NCI-H2196 (cell line): ENCODE measurements around the gene CDK6.
"Not testable (repeated sequence)": the region's sequence is repeated elsewhere in the genome, so short reads cannot be mapped to it uniquely, and the experiment has no call there.

Source experiments
- DNase-seq: peaks from one replicate; lab custom pipeline; 2025; ENCODE audit not compliant: unreplicated experiment; lab: John Stamatoyannopoulos, UW

Gene CDK6

DNA sequence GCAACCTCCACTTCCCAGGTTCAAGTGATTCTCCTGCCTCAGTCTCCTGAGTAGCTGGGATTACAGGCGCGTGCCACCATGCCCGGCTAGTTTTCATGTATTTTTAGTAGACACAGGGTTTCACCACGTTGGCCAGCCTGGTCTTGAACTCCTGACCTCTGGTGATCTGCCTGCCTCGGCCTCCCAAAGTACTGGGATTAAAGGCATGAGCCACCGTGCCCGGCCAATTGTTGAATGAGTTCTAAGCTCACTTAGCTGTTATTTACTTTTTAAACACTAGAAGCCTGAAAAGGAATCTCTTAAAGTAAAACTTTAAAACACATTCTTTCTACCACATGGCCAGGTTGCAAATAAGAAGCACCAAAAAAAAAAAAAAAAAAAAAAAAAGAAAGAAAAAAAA is 231.9 kb downstream of the CDK6 start:
- DNase-seq, result not testable (repeated sequence)

DNA sequence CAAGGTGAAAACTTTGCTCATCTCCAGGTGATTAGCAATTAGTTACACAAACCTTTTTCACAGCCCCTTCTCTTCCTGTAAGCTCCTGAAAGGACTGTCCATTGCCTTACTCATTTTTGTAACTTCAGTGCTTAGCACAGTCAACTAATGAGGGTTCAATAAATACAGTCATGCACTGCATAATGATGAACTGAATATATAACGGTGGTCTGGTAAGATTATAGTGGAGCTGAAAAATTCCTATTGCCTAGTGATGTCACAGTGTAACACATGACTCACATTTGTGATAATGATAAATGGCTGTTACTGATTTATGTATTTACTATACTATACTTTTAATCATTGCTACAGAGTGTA is 233.3 kb downstream of the CDK6 start:
- DNase-seq, result no peak

DNA sequence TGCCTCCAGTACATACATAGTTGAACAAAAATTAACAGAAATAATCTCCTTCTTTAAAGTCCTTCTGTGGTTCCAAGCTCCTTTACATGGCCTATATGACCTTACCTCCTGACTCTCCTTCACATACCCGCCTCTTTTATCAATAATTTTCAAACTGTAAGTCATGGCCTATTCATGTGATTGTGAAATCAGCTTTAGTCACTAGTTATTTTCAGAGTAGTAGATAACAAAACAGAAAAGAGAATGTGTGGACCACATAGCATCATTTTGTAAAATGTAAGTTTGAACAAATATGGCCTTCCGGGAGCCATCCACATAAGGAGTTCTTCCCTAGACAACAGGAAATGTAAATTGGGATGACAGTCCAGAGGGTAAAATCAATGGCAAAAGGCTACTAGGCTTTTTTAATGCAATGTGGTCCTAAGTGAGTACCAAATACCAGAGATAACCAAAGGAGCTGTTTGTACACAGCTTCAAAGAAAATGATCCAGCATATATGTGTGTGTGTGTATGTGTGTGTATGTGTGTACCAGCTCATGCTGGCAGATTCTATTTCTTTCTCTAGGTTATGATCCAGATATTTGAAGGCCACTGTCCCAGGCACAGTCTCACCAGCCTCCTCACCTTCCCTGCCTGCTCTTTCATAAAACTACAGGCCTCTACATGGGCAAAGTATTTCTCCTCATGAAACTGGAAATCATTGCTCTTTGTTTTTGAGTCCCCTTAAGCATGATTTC is 233.9 kb downstream of the CDK6 start:
- DNase-seq, result no peak

DNA sequence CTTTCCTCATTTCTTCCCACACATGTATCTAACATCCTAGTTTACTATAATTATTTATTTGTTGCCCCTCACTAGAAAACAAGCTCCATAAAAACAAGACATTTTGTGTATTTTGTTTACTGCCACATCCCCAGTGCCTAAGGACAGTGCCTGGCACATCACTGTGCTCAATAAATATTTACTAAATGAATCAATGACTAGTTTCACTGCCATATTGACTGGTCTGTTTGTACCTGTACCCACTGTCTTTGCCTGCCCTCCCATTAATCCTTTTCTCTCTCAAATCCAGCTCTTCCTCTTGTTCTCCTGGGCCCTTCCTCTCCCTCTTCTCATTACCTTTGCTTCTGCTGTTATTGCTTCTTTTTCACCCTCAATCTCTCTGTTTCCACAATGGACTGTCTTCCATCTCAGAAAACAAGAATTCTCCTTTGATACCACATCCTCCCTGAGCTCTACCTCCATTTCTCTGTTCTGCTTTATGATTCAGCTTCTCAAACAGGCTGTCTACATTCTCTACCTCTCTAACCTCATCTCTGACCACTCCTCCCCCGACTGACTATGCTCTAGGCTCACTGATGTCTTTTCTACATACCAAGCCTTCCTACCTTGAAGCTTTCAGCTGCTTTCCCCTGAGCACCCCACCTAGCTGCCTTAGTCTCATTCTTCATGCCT is 237.9 kb downstream of the CDK6 start:
- no peak for DNase-seq

DNA sequence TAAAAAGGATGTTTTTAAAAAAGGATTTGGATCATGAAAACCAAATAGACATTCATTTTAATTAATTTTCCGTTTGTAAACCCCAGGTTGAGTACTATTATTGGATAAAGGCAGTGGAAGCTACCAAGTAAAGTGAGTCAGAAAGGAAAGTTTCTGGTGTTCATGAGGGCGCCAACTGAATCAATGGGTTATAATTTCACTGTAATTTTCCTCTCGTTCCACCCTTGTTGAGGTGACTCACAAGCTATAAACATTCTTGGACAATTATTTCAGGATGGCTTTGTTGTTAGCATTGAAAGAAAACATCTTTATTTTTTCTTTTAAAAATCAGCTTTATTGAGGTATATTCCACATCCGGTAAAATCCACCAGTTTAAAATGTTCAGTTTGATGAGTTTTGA is 241.1 kb downstream of the CDK6 start:
- no peak for DNase-seq

DNA sequence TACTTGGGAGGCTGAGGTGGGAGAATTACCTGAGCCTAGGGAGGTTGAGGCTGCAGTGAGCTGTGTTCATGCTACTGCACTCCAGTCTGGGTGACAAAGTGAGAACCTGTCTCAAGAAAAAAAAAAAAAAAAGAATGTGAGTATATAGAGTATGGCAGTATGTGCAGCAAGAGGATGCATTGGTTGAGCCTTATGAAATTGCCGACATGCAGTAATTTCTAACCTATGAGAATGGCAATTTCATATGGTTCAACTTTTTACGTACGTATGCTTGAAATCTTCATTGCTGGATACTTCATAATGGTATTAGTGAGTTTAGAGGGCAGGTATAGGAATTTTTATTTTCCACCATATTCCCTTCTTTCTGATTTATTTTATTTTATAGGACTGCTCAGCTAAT is 241.6 kb downstream of the CDK6 start:
- DNase-seq, result no peak

DNA sequence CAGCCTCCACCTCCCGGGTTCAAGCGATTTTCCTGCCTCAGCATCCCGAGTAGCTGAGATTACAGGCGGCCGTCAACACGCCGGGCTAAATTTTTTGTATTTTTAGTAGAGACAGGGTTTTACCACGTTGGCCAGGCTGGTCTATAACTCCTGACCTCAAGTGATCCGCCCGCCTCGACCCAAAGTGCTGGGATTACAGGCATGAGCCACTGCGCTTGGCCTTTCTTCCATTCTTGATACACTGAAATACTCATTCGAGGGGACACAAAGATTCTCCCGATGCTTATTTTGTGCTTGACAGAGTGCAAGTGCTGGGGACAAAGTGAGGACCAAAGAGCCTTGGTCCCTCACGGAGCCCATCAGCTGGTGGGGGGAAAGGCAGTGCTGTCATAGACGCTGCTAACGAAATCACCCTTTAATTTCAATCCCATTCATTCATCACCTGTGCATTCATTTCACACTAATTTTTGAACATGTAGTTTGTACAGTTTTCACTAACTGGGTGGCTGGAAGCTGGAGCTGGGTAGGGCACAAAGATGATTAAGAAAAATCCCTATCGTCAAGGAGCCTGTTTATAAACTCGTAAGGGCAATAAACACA is 245.6 kb downstream of the CDK6 start:
- DNase-seq, result no peak

DNA sequence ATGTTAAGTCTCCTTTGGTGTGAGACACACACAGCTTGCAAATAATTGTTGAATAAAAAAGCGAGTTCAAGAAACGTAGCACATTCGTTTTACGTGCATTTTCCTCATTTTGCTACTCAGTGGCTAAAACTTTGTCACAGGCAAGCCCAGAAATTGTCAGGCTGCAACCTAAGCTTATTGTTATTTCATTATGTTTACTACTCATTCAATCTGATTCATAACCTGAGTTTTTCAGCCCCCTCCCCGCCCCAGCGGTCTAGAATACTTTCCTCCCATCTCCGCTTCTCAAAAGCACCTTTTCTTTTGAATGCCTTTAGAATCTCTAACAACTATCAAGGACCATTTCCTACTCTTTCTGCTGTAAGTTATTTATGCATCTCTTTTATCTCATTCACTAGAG is 247.3 kb downstream of the CDK6 start:
- no peak for DNase-seq

DNA sequence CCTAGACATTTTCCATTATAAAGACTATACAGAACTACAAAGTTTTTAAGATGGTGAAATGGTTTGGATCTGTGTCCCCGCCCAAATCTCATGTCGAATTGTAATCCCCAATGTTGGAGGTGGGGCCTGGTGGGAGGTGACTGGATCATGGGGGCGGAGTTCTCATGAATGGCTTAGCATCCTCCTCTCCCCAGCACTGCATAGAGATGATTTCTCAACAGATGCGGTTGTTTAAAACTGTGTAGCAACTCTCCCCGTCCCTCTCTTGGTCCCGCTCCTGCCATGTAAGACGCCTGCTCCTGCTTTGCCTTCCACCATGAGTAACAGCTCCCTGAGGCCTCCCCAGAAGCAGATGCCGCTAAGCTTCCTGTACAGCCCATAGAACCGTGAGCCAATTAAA is 247.8 kb downstream of the CDK6 start:
- no peak for DNase-seq

DNA sequence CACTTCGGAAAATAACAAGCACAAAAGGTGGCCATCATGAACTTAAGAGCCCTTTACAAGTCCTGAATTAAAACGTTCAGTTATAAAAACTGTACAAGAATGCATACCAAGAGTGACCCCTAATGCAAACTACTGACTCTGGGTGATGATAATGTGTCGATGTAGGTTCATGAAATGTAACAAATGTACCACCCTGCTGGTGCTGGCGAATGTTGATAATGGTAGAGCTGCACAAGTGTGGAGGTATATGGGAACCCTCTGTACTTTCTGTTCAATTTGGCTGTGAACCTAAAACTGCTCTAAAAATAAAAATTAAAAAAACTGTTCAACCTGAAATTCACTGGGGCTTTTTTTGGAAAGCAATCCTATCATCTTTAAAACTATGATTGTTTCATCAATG is 249.5 kb downstream of the CDK6 start:
- no peak for DNase-seq

DNA sequence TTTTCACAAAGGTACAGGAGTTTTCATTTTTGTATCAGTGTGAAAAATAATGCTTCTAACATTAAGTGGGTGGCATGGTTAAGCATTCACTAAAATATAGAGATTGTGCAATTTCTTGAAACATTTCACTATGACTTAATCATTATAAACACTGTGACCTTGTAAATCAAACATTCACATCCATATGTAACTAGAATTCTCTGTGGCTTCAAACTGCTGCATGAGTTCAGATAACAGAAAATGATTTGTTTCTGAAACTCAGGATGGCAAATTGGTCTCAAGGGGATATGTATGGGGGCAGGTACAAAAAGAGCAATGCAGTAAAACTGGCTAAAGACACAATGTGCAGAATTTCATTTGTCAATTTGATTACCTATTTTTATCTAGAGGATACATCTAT is 250.0 kb downstream of the CDK6 start:
- no peak for DNase-seq

DNA sequence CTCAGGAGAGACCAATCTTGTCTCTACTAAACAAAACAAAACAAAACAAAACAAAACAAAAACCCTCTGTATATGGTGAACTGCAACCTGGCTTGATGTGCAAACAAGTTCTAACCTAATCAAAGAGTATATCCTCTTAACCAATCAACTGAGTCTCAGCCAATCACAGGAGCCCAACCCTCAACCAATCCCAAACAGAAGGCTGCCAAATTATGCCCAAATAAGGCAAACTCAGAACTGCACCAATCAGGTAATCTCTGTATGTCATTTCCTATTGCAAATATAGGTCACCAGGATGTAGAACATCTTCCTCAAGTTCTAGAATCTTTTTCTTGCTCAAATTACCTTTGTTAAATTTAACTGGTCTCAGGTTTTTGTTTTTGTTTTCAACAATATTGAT is 251.4 kb downstream of the CDK6 start:
- peak; percentile 41 for DNase-seq

DNA sequence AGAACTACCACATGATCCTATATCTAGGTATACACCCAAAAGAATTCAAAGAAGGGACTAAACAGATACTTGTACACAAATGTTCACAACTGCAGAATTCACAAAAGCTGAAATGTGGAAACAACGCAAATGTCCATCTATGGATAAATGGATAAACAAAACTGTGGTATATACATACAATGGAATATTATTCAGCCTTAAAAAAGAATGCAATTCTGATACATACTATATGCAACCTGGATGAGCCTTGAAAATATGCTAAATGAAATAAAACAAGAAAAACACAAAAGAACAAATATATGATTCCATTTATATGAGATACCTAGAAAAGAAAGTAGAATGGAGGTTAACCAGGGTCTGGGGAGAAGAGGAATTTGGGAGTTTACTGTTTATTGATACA is 253.4 kb downstream of the CDK6 start:
- no peak for DNase-seq

DNA sequence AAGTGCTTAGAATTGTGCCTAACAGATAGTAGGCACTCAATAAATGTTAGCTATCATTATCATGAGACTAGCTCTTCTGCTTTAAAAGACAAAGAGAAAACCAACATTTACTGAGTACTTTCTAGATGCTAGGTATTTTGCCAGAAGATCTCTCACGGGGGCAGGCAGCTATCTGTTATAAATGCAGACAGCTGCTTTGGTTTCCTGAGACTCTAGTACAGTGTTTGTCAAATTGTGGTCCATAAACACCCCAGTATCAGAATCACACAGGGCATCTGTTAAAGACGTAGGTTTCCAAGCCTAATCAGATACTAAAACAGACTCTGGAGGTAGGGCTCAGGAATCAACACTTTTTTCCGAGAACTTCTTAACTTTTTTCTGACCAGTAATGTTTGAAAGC is 260.1 kb downstream of the CDK6 start:
- no peak for DNase-seq

DNA sequence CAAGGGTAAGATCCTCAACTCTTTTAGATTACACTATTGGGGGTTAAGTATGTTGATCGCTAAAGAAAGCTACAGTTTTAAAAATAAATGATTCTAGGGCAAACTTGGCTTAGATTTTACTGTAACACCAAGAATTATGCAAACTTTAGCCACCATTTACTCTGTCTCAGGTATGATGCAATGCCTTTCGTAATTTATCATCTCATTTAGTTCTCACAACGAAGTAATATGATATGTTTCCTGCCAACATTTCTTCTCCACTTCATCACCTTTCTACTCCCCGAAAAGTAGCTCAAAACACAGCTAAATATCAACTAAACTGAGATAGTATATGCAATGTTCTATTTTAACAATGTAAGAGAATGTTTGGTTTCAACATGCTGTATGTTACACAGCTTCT is 267.2 kb downstream of the CDK6 start:
- no peak for DNase-seq

DNA sequence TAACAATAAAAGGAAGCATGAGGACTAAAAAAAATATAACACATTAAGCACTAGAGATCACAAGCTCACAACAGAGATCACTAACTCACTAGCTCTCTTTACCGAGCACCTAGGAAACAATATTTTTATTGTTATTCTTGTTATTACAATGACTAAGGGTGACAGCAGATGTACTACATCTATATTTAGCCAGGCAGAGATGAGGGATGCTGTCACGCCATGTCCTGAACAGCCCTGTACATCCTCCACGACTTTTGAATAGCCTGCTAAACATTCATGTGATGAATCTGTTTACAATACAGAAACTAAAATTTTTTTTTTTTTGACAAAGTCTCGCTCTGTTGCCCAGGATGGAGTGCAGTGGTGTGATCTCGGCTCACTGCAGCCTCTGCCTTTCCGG is 268.9 kb downstream of the CDK6 start:
- DNase-seq, result no peak

DNA sequence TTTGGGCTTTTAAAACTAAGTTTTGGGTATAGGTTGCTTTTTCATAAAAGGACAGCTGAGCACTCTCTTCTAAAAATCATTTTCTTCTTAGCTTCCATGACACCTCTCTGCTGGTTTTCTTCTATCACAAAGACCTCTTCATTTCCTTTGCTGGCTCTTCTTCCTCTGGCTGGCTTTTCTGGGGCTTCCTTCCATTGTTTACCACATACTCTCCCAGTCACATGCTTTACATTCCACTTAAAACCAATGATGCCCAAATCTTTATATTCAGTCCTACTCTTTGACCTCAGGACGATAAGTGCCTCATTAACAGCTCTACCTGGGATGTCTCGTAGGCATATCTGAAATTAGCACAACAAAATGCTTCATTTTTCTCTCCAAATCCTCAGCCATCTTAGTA is 273.0 kb downstream of the CDK6 start:
- no peak for DNase-seq

DNA sequence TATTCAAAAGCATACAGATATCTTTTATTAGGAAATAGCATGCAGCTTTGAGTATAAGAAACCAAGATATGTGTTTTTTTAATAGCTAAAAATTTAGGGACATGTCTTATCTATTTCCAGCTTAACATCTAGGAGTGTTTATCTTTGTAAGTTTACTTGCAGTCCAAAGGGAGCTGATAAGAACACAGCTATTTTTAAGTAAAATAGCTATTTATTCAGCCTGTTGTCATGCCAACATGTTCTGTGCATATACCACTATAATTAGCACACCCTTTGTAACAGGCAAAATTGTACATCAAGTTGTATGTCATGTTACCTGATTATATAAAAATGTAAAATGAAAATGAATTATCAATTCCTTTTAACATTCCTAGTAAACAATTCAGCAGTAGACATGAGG is 275.8 kb downstream of the CDK6 start:
- no peak for DNase-seq

DNA sequence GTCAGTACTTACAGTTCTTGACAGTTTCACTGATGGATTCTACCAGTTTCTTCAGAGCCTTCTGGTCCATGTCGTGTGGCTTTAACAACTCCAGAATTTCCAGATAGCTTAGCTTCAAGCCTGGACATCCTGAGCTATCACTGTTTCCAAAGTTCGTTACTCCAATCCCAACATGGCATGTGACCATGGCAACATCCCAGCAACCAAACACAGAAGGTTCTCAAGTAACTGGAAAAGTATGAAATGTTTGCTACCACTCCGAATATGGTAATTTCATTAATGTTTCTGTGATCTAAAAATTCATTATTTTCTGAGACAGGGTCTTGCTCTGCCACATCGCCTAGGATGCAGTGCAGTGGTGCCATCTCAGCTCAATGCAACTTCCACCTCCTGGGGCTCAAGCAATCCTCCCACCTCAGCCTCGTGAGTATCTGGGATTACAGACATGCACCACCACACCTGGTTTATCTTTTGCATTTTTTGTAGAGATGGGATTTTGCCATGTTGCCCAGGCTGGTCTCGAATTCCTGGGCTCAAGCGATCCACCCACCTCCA is 278.5 kb downstream of the CDK6 start:
- DNase-seq, result no peak

DNA sequence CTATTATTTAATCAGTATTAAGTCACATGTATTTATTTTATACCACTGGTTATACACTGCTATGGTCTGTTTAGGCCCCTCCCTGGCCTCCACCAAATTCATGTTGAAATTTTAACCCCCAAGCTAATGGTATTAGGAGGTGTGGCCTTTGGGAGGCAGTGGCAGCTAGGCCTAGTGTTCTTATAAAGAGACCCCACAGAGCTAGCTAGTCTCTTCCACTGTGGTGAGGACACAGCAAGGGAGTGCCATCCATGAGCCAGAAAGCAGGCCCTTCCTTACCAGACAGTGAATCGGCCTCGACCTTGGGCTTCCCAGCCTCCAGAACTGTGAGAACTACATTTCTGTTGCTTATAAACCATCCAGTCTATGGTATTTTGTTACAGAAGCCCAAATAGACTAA is 279.1 kb downstream of the CDK6 start:
- DNase-seq, result no peak
